Measurements from ENCODE around the gene SLC7A8.

DNA sequence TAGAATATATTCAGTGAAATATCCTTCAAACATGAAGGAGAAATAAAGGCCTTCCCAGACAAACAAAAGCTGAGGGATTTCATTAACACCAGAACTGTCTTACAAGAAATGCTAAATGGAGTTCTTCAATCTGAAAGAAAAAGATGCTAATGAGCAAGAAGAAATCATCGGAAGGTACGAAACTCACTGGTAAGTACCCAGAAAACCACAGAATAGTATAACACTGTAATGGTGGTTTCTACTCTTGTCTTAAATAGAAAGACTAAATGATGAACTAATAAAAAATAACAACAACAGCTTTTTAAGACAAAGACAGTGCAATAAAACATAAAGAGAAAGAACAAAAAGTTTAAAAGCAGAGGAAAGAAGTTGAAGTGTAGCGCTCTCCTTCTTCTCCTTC is 35.6 kb upstream of the SLC7A8 start:
- TF ChIP-seq, protein P1, sequence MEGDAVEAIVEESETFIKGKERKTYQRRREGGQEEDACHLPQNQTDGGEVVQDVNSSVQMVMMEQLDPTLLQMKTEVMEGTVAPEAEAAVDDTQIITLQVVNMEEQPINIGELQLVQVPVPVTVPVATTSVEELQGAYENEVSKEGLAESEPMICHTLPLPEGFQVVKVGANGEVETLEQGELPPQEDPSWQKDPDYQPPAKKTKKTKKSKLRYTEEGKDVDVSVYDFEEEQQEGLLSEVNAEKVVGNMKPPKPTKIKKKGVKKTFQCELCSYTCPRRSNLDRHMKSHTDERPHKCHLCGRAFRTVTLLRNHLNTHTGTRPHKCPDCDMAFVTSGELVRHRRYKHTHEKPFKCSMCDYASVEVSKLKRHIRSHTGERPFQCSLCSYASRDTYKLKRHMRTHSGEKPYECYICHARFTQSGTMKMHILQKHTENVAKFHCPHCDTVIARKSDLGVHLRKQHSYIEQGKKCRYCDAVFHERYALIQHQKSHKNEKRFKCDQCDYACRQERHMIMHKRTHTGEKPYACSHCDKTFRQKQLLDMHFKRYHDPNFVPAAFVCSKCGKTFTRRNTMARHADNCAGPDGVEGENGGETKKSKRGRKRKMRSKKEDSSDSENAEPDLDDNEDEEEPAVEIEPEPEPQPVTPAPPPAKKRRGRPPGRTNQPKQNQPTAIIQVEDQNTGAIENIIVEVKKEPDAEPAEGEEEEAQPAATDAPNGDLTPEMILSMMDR (IDR thresholded peaks at IDR 0.05): no peak
- TF ChIP-seq POLR2AphosphoS5 (IDR thresholded peaks at IDR 0.05) (no peak), POLR2A (IDR thresholded peaks at IDR 0.05) (no peak)

All from breast epithelium (tissue), 3 donors.